ENCODE measurements around the gene CEP112. TPM values are rescaled to one million over a fixed set of nuclear protein-coding genes. Genes with fewer than 3 reads are reported as not detected.

Gene CEP112
- total and polyA plus RNA-seq, 2 of the 13 experiments (the other 11 are each of a cell fraction or from before 2014, with no cell fraction given), result 1.2 to 3.4 TPM

DNA sequence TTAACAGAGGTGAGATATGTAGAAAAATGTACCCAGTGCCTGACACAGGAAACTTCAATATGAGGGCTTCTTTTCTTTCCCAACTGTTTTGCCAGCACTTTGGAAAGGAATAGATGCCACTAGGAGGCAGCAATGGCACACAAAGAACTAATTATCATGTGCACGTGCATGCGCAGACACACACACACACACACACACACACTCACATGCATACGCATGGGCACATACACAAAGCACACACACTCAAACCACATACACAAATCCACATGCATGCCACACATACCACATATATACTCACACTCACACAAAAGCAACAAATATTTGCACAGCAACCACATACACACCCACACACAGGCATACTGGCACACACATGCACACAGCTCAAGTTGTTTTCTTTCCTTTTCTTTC, 8.8 kb upstream of the CEP112 start (continued):
- TF ChIP-seq, protein P1, sequence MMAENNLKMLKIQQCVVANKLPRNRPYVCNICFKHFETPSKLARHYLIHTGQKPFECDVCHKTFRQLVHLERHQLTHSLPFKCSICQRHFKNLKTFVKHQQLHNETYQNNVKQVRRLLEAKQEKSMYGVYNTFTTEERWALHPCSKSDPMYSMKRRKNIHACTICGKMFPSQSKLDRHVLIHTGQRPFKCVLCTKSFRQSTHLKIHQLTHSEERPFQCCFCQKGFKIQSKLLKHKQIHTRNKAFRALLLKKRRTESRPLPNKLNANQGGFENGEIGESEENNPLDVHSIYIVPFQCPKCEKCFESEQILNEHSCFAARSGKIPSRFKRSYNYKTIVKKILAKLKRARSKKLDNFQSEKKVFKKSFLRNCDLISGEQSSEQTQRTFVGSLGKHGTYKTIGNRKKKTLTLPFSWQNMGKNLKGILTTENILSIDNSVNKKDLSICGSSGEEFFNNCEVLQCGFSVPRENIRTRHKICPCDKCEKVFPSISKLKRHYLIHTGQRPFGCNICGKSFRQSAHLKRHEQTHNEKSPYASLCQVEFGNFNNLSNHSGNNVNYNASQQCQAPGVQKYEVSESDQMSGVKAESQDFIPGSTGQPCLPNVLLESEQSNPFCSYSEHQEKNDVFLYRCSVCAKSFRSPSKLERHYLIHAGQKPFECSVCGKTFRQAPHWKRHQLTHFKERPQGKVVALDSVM (CRISPR knock-in tag; IDR thresholded peaks at IDR 0.05), result 0 out of 2 replicates have a peak, but pooled peaks have one; percentile 15
- TF ChIP-seq SNAI1 (CRISPR knock-in tag; IDR thresholded peaks at IDR 0.05; ENCODE audit: borderline replicate concordance) (no peak), ZNF329 (CRISPR knock-in tag; IDR thresholded peaks at IDR 0.05; ENCODE audit: low read depth) (no peak), ZNF773 (CRISPR knock-in tag; IDR thresholded peaks at IDR 0.05; ENCODE audit: borderline replicate concordance) (no peak), ZBTB43 (CRISPR knock-in tag; conservative IDR thresholded peaks at IDR 0.05) (0 out of 2 replicates have a peak, but pooled peaks have one; percentile 24), PREB (CRISPR knock-in tag; IDR thresholded peaks at IDR 0.05) (no peak), DMAP1 (CRISPR knock-in tag; IDR thresholded peaks at IDR 0.05) (peak; percentile 54; the same call in 1 of the 2 replicates), HBP1 (CRISPR knock-in tag; IDR thresholded peaks at IDR 0.05; ENCODE audit: low read depth) (no peak), AFF4 (CRISPR knock-in tag; IDR thresholded peaks at IDR 0.05) (no peak), FOXP4 (CRISPR knock-in tag; IDR thresholded peaks at IDR 0.05) (peak; percentile 40; the same call in 1 of the 2 replicates), GATAD1 (CRISPR knock-in tag; IDR thresholded peaks at IDR 0.05) (peak; percentile 55; the same call in 1 of the 2 replicates), KAT8 (CRISPR knock-in tag; IDR thresholded peaks at IDR 0.05) (peak; percentile 63; the same call in 1 of the 2 replicates), ZNF230 (CRISPR knock-in tag; IDR thresholded peaks at IDR 0.05) (0 out of 2 replicates have a peak, but pooled peaks have one; percentile 51), ZNF619 (CRISPR knock-in tag; IDR thresholded peaks at IDR 0.05) (peak; percentile 41; the same call in 1 of the 2 replicates), ZNF589 (CRISPR knock-in tag; conservative IDR thresholded peaks at IDR 0.05) (no peak)
- TF ChIP-seq, protein P2, sequence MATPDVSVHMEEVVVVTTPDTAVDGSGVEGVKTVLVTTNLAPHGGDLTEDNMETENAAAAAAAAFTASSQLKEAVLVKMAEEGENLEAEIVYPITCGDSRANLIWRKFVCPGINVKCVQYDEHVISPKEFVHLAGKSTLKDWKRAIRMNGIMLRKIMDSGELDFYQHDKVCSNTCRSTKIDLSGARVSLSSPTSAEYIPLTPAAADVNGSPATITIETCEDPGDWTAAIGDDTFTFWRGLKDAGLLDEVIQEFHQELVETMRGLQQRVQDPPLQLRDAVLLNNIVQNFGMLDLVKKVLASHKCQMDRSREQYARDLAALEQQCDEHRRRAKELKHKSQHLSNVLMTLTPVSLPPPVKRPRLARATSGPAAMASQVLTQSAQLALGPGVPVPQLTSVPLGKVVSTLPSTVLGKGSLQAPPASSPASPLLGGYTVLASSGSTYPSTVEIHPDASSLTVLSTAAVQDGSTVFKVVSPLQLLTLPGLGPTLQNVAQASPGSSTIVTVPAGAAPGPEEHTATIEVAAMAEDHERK (CRISPR knock-in tag; IDR thresholded peaks at IDR 0.05; ENCODE audit: low read depth), result no peak; the same call in 1 of the 2 replicates

All from HepG2 (cell line).